SK-N-SH (cell line): ENCODE results near the gene SREK1. TPM values are rescaled to one million over a fixed set of nuclear protein-coding genes. Genes with fewer than 3 reads are reported as not detected.

ENCODE experiments used
- CTCF ChIA-PET: fragments of 300-600, 350-600 bp; formaldehyde crosslinking; extraction: SDS; loops from one replicate; lab custom pipeline; 2021; lab: Yijun Ruan, JAX
- POLR2A ChIA-PET: fragments of 350-600 bp; sonication (Branson Sonifier 250); formaldehyde crosslinking; extraction: SDS; loops from one replicate; lab custom pipeline; 2020; ENCODE audit warnings: antibody characterized with exemption, inconsistent platforms; lab: Yijun Ruan, JAX
- DNase-seq: peaks from one replicate; pipeline ENCODE4 v3.0.0; 2012
- H2AFZ ChIP-seq: fragments of 200-600 bp; sonication (generic); 2 replicates; pipeline ENCODE4 v1.8.1; 2016; ENCODE audit warnings: antibody characterized with exemption, mild to moderate bottlenecking, low read depth
- H3F3A ChIP-seq: fragments of 200-600 bp; sonication (generic); replicated peaks from 2 replicates; pipeline ENCODE3; 2016; ENCODE audit warnings: antibody characterized with exemption, mild to moderate bottlenecking; ENCODE audit not compliant: insufficient read depth
- H3K27ac ChIP-seq, 2 experiments: fragments of 200-500 bp in 1 of 2; fragments of 200-600 bp in 1 of 2; sonication (Bioruptor generic) in 1 of 2; sonication (generic), shearing (Covaris generic) in 1 of 2; 2 replicates each; pipeline versions ENCODE4 v1.5.1 to v1.6.1; 2014 to 2016; ENCODE audit warnings: low read depth in 2 of 2, inconsistent platforms in 1 of 2, low read length in 1 of 2, mild to moderate bottlenecking in 1 of 2, mixed read lengths in 1 of 2
- H3K27me3 ChIP-seq: fragments of 200-600 bp; sonication (generic), shearing (Covaris generic); 2 replicates; pipeline ENCODE4 v1.6.1; 2016; ENCODE audit warnings: mixed run types; ENCODE audit not compliant: insufficient read depth
- H3K36me3 ChIP-seq, 2 experiments: fragments of 200-500 bp in 1 of 2; fragments of 200-600 bp in 1 of 2; sonication (Bioruptor generic) in 1 of 2; sonication (generic) in 1 of 2; replicated peaks in 1 of 2; 2 replicates each; pipeline versions ENCODE3 to v1.5.1; 2014 to 2016; ENCODE audit warnings: low read length in 1 of 2, mild to moderate bottlenecking in 1 of 2; ENCODE audit not compliant: insufficient read depth in 2 of 2, control insufficient read depth in 1 of 2
- H3K4me1 ChIP-seq, 2 experiments: fragments of 200-500 bp in 1 of 2; fragments of 200-600 bp in 1 of 2; sonication (Bioruptor generic) in 1 of 2; sonication (generic), shearing (Covaris generic) in 1 of 2; 2 replicates each; pipeline versions ENCODE4 v1.5.1 to v1.6.1; 2014 to 2016; ENCODE audit warnings: low read depth in 1 of 2, low read length in 1 of 2, mixed run types in 1 of 2; ENCODE audit not compliant: insufficient read depth in 2 of 2, control insufficient read depth in 1 of 2
- H3K4me2 ChIP-seq: fragments of 200-600 bp; sonication (generic), shearing (Covaris generic); 2 replicates; pipeline ENCODE4 v1.6.1; 2017; ENCODE audit warnings: mixed run types
- H3K4me3 ChIP-seq, 2 experiments: fragments of 200-500 bp in 1 of 2; fragments of 200-600 bp in 1 of 2; sonication (Bioruptor generic) in 1 of 2; sonication (generic), shearing (Covaris generic) in 1 of 2; 2 replicates each; pipeline versions ENCODE4 v1.5.1 to v1.8.1; 2014 to 2016; ENCODE audit warnings: low read depth in 2 of 2, inconsistent platforms in 1 of 2, low read length in 1 of 2, mild to moderate bottlenecking in 1 of 2, mixed read lengths in 1 of 2, moderate library complexity in 1 of 2
- H3K79me2 ChIP-seq: fragments of 200-600 bp; sonication (generic); 2 replicates; pipeline ENCODE4 v1.8.1; 2017; ENCODE audit warnings: mild to moderate bottlenecking; ENCODE audit not compliant: insufficient read depth
- H3K9ac ChIP-seq: fragments of 200-600 bp; sonication (generic); 2 replicates; pipeline ENCODE4 v1.6.1; 2017; ENCODE audit warnings: mixed run types
- H3K9me2 ChIP-seq: fragments of 200-600 bp; sonication (generic); 2 replicates; pipeline ENCODE4 v1.6.1; 2017; ENCODE audit warnings: mixed run types
- H3K9me3 ChIP-seq: fragments of 200-600 bp; sonication (generic); 2 replicates; pipeline ENCODE4 v1.6.1; 2017; ENCODE audit warnings: mixed run types, mild to moderate bottlenecking, moderate library complexity
- H4K20me1 ChIP-seq: fragments of 200-600 bp; sonication (generic); 2 replicates; pipeline ENCODE4 v1.6.1; 2017; ENCODE audit warnings: mild to moderate bottlenecking, mixed run types; ENCODE audit not compliant: insufficient read depth
- ELF1 ChIP-seq: IDR thresholded peaks from 2 replicates; pipeline ENCODE4 v1.4.0; 2012
- EP300 ChIP-seq, 2 experiments: IDR thresholded peaks; 2 replicates each; pipeline versions ENCODE4 v1.4.0 to v1.6.1; 2012; ENCODE audit warnings: borderline replicate concordance in 1 of 2, low read depth in 1 of 2, low read length in 1 of 2
- FOXM1 ChIP-seq: IDR thresholded peaks from 2 replicates; pipeline ENCODE4 v1.4.0; 2012; ENCODE audit warnings: low read depth, mild to moderate bottlenecking
- GABPA ChIP-seq: IDR thresholded peaks from 2 replicates; pipeline ENCODE4 v1.4.0; 2012; ENCODE audit warnings: low read depth, mild to moderate bottlenecking
- IRF3 ChIP-seq: fragments of 150-350 bp; IDR thresholded peaks from 2 replicates; pipeline ENCODE4 v1.6.1; 2016; ENCODE audit warnings: mild to moderate bottlenecking, low read depth, low read length
- JUND ChIP-seq: IDR thresholded peaks from 2 replicates; pipeline ENCODE4 v1.4.0; 2012
- MXI1 ChIP-seq: IDR thresholded peaks from 2 replicates; pipeline ENCODE4 v1.6.1; 2012; ENCODE audit warnings: mild to moderate bottlenecking, low read depth, low read length, improper control_type of control experiment
- NRF1 ChIP-seq: IDR thresholded peaks from 2 replicates; pipeline ENCODE4 v1.6.1; 2012; ENCODE audit warnings: low read depth, mild to moderate bottlenecking, low read length
- PBX3 ChIP-seq: IDR thresholded peaks from 2 replicates; pipeline ENCODE4; 2012
- POLR2AphosphoS5 ChIP-seq: IDR thresholded peaks from 2 replicates; pipeline ENCODE4 v1.6.1; 2012; ENCODE audit warnings: low read depth, low read length
- RAD21 ChIP-seq: IDR thresholded peaks from 2 replicates; pipeline ENCODE4 v1.6.1; 2012; ENCODE audit warnings: mild to moderate bottlenecking, low read length
- RFX5 ChIP-seq: IDR thresholded peaks from 2 replicates; pipeline ENCODE4 v1.6.1; 2012; ENCODE audit warnings: mild to moderate bottlenecking, improper control_type of control experiment, low read length
- RXRA ChIP-seq: IDR thresholded peaks from 2 replicates; pipeline ENCODE4 v1.4.0; 2012; ENCODE audit warnings: low read depth, mild to moderate bottlenecking, borderline replicate concordance
- SIN3A ChIP-seq: IDR thresholded peaks from 2 replicates; pipeline ENCODE4 v1.6.1; 2012; ENCODE audit warnings: low read depth, mild to moderate bottlenecking, low read length, moderate library complexity, borderline replicate concordance
- SMC3 ChIP-seq: IDR thresholded peaks from 2 replicates; pipeline ENCODE4 v1.6.1; 2012; ENCODE audit warnings: low read depth, low read length, improper control_type of control experiment
- TAF1 ChIP-seq: IDR thresholded peaks from 2 replicates; pipeline ENCODE4 v1.6.1; 2012; ENCODE audit warnings: low read depth, mild to moderate bottlenecking, low read length, moderate library complexity, borderline replicate concordance
- TCF12 ChIP-seq: IDR thresholded peaks from 2 replicates; pipeline ENCODE4 v1.4.0; 2012
- TEAD4 ChIP-seq: IDR thresholded peaks from 2 replicates; pipeline ENCODE4 v1.4.0; 2012; ENCODE audit warnings: mild to moderate bottlenecking, borderline replicate concordance; ENCODE audit not compliant: insufficient read depth
- USF1 ChIP-seq: IDR thresholded peaks from 2 replicates; pipeline ENCODE4 v1.4.0; 2012; ENCODE audit warnings: low read depth, borderline replicate concordance
- USF2 ChIP-seq: fragments of 150-350 bp; IDR thresholded peaks from 2 replicates; pipeline ENCODE4 v1.6.1; 2017; ENCODE audit warnings: antibody characterized with exemption, low read length, low read depth, borderline replicate concordance
- YY1 ChIP-seq: IDR thresholded peaks from 2 replicates; pipeline ENCODE4 v1.4.0; 2012; ENCODE audit warnings: low read depth, mild to moderate bottlenecking
- WGBS: methylation state at CpG from one replicate; pipeline ENCODE4 v1.1.6; 2017; ENCODE audit warnings: low lambda C conversion rate; 5-methylcytosine and 5-hydroxymethylcytosine counted together
- polyA plus RNA-seq, 3 experiments: library from polyadenylated mRNA; depleted of rRNA; stranded (reverse); fragments of >200 nt; gene quantifications; 2 replicates each; pipeline ENCODE4 v1.2.3, GENCODE V29; 2012

Gene SREK1
- polyA plus RNA-seq, 1 of the 3 experiments (the other 2 are of a cell fraction): 17.5 TPM

GRCh38 chr5:66142417-66142816 lies 1.7 kb upstream of the SREK1 start (continued):
- TF ChIP-seq TAF1 (no peak), ELF1 (no peak), EP300 (IDR thresholded peaks at IDR 0.05; ENCODE audit: borderline replicate concordance in 1 of 2, low read depth in 1 of 2, low read length in 1 of 2) (no peak), TEAD4 (no peak), IRF3 (no peak), USF2 (no peak), POLR2AphosphoS5 (no peak), FOXM1 (no peak), RFX5 (no peak), RAD21 (no peak), SIN3A (no peak)

GRCh38 chr5:66143473-66144073 lies 527 bp upstream of the SREK1 start:
- Histone ChIP-seq H3K27me3 (no peaks in the 10 kb centered on the region), H3K4me3 (peak overlapping the region; percentile 87 to 94), H3F3A (peaks cover 26% of the 10 kb centered on the region), H3K27ac (peak overlapping the region; percentile 96 to 100), H3K4me1 (peaks cover 10 to 14% of the 10 kb centered on the region in 2 experiments; a peak in 3 of 4 replicates), H4K20me1 (peaks cover 28% of the 10 kb centered on the region), H3K36me3 (peaks cover 4 to 7% of the 10 kb centered on the region in 2 experiments), H3K9me2 (no peaks in the 10 kb centered on the region), H3K9ac (peak overlapping the region; percentile 91), H2AFZ (peak overlapping the region; percentile 93), H3K9me3 (no peaks in the 10 kb centered on the region), H3K4me2 (peak overlapping the region; percentile 88), H3K79me2 (peaks cover 42% of the 10 kb centered on the region)
- 24% methylated on average over 15 of the region's 16 CpGs for WGBS
- TF ChIP-seq USF1: no peak
- TF ChIP-seq SMC3: no peak
- TF ChIP-seq MXI1: no peak
- TF ChIP-seq TCF12: no peak
- no peak for TF ChIP-seq JUND
- TF ChIP-seq RXRA: no peak
- no peak for TF ChIP-seq NRF1
- no peak for TF ChIP-seq RFX5
- TF ChIP-seq YY1: no peak
- TF ChIP-seq POLR2AphosphoS5: no peak
- no peak for TF ChIP-seq USF2
- no peak for TF ChIP-seq PBX3
- TF ChIP-seq GABPA: no peak
- TF ChIP-seq TEAD4: no peak
- ChIA-PET POLR2A (interaction anchor here (0.7 to 1.4 kb wide), 6 partner anchors 16 to 579 kb away, joined by 3 to 6 read pairs (median 3); partner anchors contain the start of genes NLN and SGTB), CTCF (interaction anchor here (0.7 to 0.9 kb wide), 2 partner anchors 10 to 20 kb away, joined by 3 to 4 read pairs; no protein-coding TSS in a partner anchor)
- no peak for DNase-seq
